ENCODE results near the gene GPR21. TPM values are rescaled to one million over a fixed set of nuclear protein-coding genes. Genes with fewer than 3 reads are reported as not detected.

Gene GPR21
- total and polyA plus RNA-seq, 5 donors from 2014 or later: 3.6 TPM; not detected in 4

GRCh38 chr9:123011878-123012528, 21.5 kb upstream of the GPR21 start:
- Histone ChIP-seq H3K4me1 (ENCODE audit: control insufficient read depth, insufficient read depth, low read length, poor library complexity, severe bottlenecking) (no peaks in the 10 kb centered on the region), H3K27ac (ENCODE audit: insufficient read depth, low read length, poor library complexity, severe bottlenecking) (no peak overlapping the region), H3K36me3 (ENCODE audit: control insufficient read depth, insufficient read depth, low read length) (peaks cover 37% of the 10 kb centered on the region), H3K4me3 (ENCODE audit: low read depth, low read length) (no peak overlapping the region), H3K27me3 (ENCODE audit: control insufficient read depth, insufficient read depth, low read length) (no peaks in the 10 kb centered on the region), H3K9me3 (ENCODE audit: control insufficient read depth in 2 of 2, low read length in 2 of 2) (no peaks in the 10 kb centered on the region)
- DNase-seq (no peak), ATAC-seq (ENCODE audit: low read depth in 2 of 2) (no peak)
- Mint-ChIP-seq H3K4me1 (peaks cover 0 to 9% (median 3%) of the 10 kb centered on the region in 4 donors), H3K27ac (no peak overlapping the region), H3K27me3 (no peaks in the 10 kb centered on the region), H3K36me3 (peaks cover 46% of the 10 kb centered on the region), H3K4me3 (no peak overlapping the region), H3K9me3 (peaks cover 0 to 3% (median 0%) of the 10 kb centered on the region in 7 donors)

DNA sequence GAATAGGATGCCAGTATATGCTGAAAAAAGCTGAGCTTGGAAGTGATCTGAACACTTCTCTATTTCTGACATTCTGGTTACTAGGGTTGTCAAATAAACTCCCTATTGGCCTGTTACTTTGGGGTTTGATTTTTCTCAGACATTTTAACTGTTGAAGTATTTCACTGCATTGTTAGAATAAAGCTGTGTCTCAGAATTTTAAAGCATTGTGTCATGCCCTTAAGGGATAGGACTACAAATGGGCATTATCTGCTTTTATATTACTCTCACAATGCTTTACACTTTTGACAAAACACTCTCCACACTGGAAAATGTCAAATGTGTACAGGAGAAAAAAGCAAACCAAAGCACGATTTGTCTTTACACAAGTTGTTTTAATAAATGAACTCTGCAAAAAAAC, 16.8 kb upstream of the GPR21 start:
- DNase-seq (no peak), ATAC-seq (ENCODE audit: low read depth in 2 of 2) (no peak)
- Histone ChIP-seq H3K27ac (ENCODE audit: insufficient read depth, low read length, poor library complexity, severe bottlenecking) (no peak overlapping the region), H3K36me3 (ENCODE audit: control insufficient read depth, insufficient read depth, low read length) (peaks cover 53% of the 10 kb centered on the region), H3K4me3 (ENCODE audit: low read depth, low read length) (no peak overlapping the region), H3K9me3 (ENCODE audit: control insufficient read depth in 2 of 2, low read length in 2 of 2) (no peaks in the 10 kb centered on the region), H3K4me1 (ENCODE audit: control insufficient read depth, insufficient read depth, low read length, poor library complexity, severe bottlenecking) (no peaks in the 10 kb centered on the region), H3K27me3 (ENCODE audit: control insufficient read depth, insufficient read depth, low read length) (no peaks in the 10 kb centered on the region)
- Mint-ChIP-seq H3K9me3 (peaks cover 0 to 3% (median 0%) of the 10 kb centered on the region in 7 donors), H3K4me3 (no peak overlapping the region), H3K4me1 (no peaks in the 10 kb centered on the region), H3K36me3 (peaks cover 56% of the 10 kb centered on the region), H3K27me3 (no peaks in the 10 kb centered on the region), H3K27ac (no peak overlapping the region)

GRCh38 chr9:123020796-123021195, 12.7 kb upstream of the GPR21 start:
- ATAC-seq (ENCODE audit: low read depth in 2 of 2) (no peak), DNase-seq (no peak)
- Mint-ChIP-seq H3K4me1 (no peaks in the 10 kb centered on the region), H3K4me3 (no peak overlapping the region), H3K27ac (no peak overlapping the region), H3K9me3 (peaks cover 0 to 1% (median 0%) of the 10 kb centered on the region in 7 donors), H3K27me3 (no peaks in the 10 kb centered on the region), H3K36me3 (peaks cover 38% of the 10 kb centered on the region)
- Histone ChIP-seq H3K4me1 (ENCODE audit: control insufficient read depth, insufficient read depth, low read length, poor library complexity, severe bottlenecking) (no peaks in the 10 kb centered on the region), H3K27ac (ENCODE audit: insufficient read depth, low read length, poor library complexity, severe bottlenecking) (no peak overlapping the region), H3K27me3 (ENCODE audit: control insufficient read depth, insufficient read depth, low read length) (no peaks in the 10 kb centered on the region), H3K36me3 (ENCODE audit: control insufficient read depth, insufficient read depth, low read length) (peaks cover 41% of the 10 kb centered on the region), H3K9me3 (ENCODE audit: control insufficient read depth in 2 of 2, low read length in 2 of 2) (no peaks in the 10 kb centered on the region), H3K4me3 (ENCODE audit: low read depth, low read length) (no peak overlapping the region)

DNA sequence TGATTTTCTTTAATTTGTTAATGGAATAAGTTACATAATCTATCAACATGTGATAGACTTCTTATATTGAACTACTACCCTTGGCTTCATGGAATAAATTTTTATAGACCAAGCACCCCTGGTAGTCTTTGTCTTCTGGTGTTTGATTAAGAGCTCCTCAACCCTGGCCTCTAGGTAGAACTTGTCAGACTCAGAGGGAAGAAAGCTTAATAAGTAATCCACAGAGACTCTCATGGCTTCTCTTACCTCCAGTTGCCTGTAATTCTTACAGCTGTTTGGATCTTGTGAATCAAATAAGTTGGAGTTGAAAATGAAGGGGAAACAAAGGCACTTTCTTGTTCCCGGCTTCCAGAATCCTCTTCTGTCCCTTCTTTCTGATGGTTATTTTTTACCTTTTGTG, 7.0 kb upstream of the GPR21 start:
- Mint-ChIP-seq H3K36me3 (peaks cover 47% of the 10 kb centered on the region), H3K9me3 (no peaks in the 10 kb centered on the region), H3K4me1 (peaks cover 0 to 8% (median 4%) of the 10 kb centered on the region in 4 donors), H3K27ac (no peak overlapping the region), H3K27me3 (no peaks in the 10 kb centered on the region), H3K4me3 (no peak overlapping the region)
- H3K4me3 ChIP-seq (ENCODE audit: low read depth, low read length): no peak overlapping the region
- ATAC-seq (ENCODE audit: low read depth in 2 of 2) (no peak), DNase-seq (no peak)
- H3K9me3 ChIP-seq (ENCODE audit: control insufficient read depth in 2 of 2, low read length in 2 of 2): no peaks in the 10 kb centered on the region
- H3K36me3 ChIP-seq (ENCODE audit: control insufficient read depth, insufficient read depth, low read length): peaks cover 22% of the 10 kb centered on the region
- no peak overlapping the region for H3K27ac ChIP-seq (ENCODE audit: insufficient read depth, low read length, poor library complexity, severe bottlenecking)
- no peaks in the 10 kb centered on the region for H3K27me3 ChIP-seq (ENCODE audit: control insufficient read depth, insufficient read depth, low read length)
- H3K4me1 ChIP-seq (ENCODE audit: control insufficient read depth, insufficient read depth, low read length, poor library complexity, severe bottlenecking): no peaks in the 10 kb centered on the region

DNA sequence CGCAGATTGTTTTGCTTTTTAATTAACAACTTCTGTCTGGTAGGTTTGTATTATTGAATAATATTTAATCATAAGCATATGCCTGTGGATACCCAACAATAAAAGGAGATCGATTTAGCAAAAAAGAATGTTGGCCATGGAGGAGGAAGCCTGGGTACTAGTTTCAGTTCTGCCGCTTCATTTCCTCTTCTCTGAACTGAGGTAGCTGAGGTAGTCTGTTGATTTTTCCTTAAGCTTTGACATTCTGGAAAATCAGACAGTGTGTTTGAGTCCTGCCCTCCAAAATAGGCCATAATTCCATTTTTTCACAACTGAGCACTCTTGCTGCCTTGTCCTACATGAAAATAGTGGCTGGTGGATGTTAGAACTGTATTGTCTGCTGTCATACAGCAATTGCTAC, 6.0 kb upstream of the GPR21 start:
- H3K27me3 Mint-ChIP-seq: no peaks in the 10 kb centered on the region
- peaks cover 45% of the 10 kb centered on the region for H3K36me3 Mint-ChIP-seq
- H3K27me3 ChIP-seq (ENCODE audit: control insufficient read depth, insufficient read depth, low read length): no peaks in the 10 kb centered on the region
- DNase-seq (no peak), ATAC-seq (ENCODE audit: low read depth in 2 of 2) (no peak)
- no peak overlapping the region for H3K4me3 ChIP-seq (ENCODE audit: low read depth, low read length)
- H3K4me1 Mint-ChIP-seq: peaks cover 0 to 8% (median 4%) of the 10 kb centered on the region in 4 donors
- no peak overlapping the region for H3K27ac ChIP-seq (ENCODE audit: insufficient read depth, low read length, poor library complexity, severe bottlenecking)
- no peaks in the 10 kb centered on the region for H3K4me1 ChIP-seq (ENCODE audit: control insufficient read depth, insufficient read depth, low read length, poor library complexity, severe bottlenecking)
- H3K4me3 Mint-ChIP-seq: no peak overlapping the region
- no peaks in the 10 kb centered on the region for H3K9me3 ChIP-seq (ENCODE audit: control insufficient read depth in 2 of 2, low read length in 2 of 2)
- H3K36me3 ChIP-seq (ENCODE audit: control insufficient read depth, insufficient read depth, low read length): peaks cover 17% of the 10 kb centered on the region
- H3K9me3 Mint-ChIP-seq: no peaks in the 10 kb centered on the region
- H3K27ac Mint-ChIP-seq: peak overlapping the region in 1 of 3 donors; percentile 7

- Histone ChIP-seq H3K9me3 (ENCODE audit: control insufficient read depth in 2 of 2, low read length in 2 of 2) (no peaks in the 10 kb centered on the region), H3K4me3 (ENCODE audit: low read depth, low read length) (no peak overlapping the region), H3K36me3 (ENCODE audit: control insufficient read depth, insufficient read depth, low read length) (peaks cover 15% of the 10 kb centered on the region), H3K4me1 (ENCODE audit: control insufficient read depth, insufficient read depth, low read length, poor library complexity, severe bottlenecking) (no peaks in the 10 kb centered on the region), H3K27ac (ENCODE audit: insufficient read depth, low read length, poor library complexity, severe bottlenecking) (no peak overlapping the region), H3K27me3 (ENCODE audit: control insufficient read depth, insufficient read depth, low read length) (no peaks in the 10 kb centered on the region)
- Mint-ChIP-seq H3K36me3 (peaks cover 40% of the 10 kb centered on the region), H3K4me1 (peaks cover 0 to 8% (median 4%) of the 10 kb centered on the region in 4 donors), H3K27ac (no peak overlapping the region), H3K9me3 (no peaks in the 10 kb centered on the region), H3K4me3 (no peak overlapping the region), H3K27me3 (no peaks in the 10 kb centered on the region)
- ATAC-seq (ENCODE audit: low read depth in 2 of 2) (no peak), DNase-seq (no peak)
Measured at GRCh38 chr9:123028136-123028535, 5.3 kb upstream of the GPR21 start.

- Mint-ChIP-seq H3K4me1 (peaks cover 0 to 8% (median 4%) of the 10 kb centered on the region in 4 donors), H3K9me3 (no peaks in the 10 kb centered on the region), H3K27me3 (no peaks in the 10 kb centered on the region), H3K27ac (no peak overlapping the region), H3K4me3 (no peak overlapping the region), H3K36me3 (peaks cover 43% of the 10 kb centered on the region)
- Histone ChIP-seq H3K27ac (ENCODE audit: insufficient read depth, low read length, poor library complexity, severe bottlenecking) (no peak overlapping the region), H3K4me1 (ENCODE audit: control insufficient read depth, insufficient read depth, low read length, poor library complexity, severe bottlenecking) (no peaks in the 10 kb centered on the region), H3K36me3 (ENCODE audit: control insufficient read depth, insufficient read depth, low read length) (peaks cover 11% of the 10 kb centered on the region), H3K27me3 (ENCODE audit: control insufficient read depth, insufficient read depth, low read length) (no peaks in the 10 kb centered on the region), H3K4me3 (ENCODE audit: low read depth, low read length) (no peak overlapping the region), H3K9me3 (ENCODE audit: control insufficient read depth in 2 of 2, low read length in 2 of 2) (no peaks in the 10 kb centered on the region)
- DNase-seq: no peak
- ATAC-seq (ENCODE audit: low read depth in 2 of 2): no peak
Measured at GRCh38 chr9:123028973-123029372, 4.5 kb upstream of the GPR21 start.

- H3K4me3 ChIP-seq (ENCODE audit: low read depth, low read length): no peak overlapping the region
- Mint-ChIP-seq H3K4me1 (peaks cover 0 to 13% (median 6%) of the 10 kb centered on the region in 4 donors), H3K36me3 (peaks cover 37% of the 10 kb centered on the region), H3K27me3 (no peaks in the 10 kb centered on the region), H3K9me3 (no peaks in the 10 kb centered on the region), H3K4me3 (no peak overlapping the region), H3K27ac (peak overlapping the region in 1 of 3 donors; percentile 45)
- H3K27me3 ChIP-seq (ENCODE audit: control insufficient read depth, insufficient read depth, low read length): no peaks in the 10 kb centered on the region
- no peaks in the 10 kb centered on the region for H3K4me1 ChIP-seq (ENCODE audit: control insufficient read depth, insufficient read depth, low read length, poor library complexity, severe bottlenecking)
- ATAC-seq (ENCODE audit: low read depth in 2 of 2): no peak
- H3K27ac ChIP-seq (ENCODE audit: insufficient read depth, low read length, poor library complexity, severe bottlenecking): no peak overlapping the region
- no peak for DNase-seq
- no peaks in the 10 kb centered on the region for H3K9me3 ChIP-seq (ENCODE audit: control insufficient read depth in 2 of 2, low read length in 2 of 2)
- H3K36me3 ChIP-seq (ENCODE audit: control insufficient read depth, insufficient read depth, low read length): peaks cover 29% of the 10 kb centered on the region
Measured at GRCh38 chr9:123031963-123032362, 1.5 kb upstream of the GPR21 start.

All from CD4-positive, CD25-positive, alpha-beta regulatory T cell (primary cell).